Mesenchymal stem cell (in vitro differentiated cells and primary cell): ENCODE measurements around the gene ZNF618.

ENCODE experiments used
- DNase-seq: peaks from one replicate; pipeline ENCODE4 v3.0.0-alpha.2; 2013
- H2AFZ ChIP-seq: one replicate; pipeline ENCODE4 v1.6.1; 2013; ENCODE audit warnings: low read depth, mild to moderate bottlenecking, control low read depth, inconsistent platforms, low read length, moderate library complexity
- H2AK5ac ChIP-seq: 2 replicates; pipeline ENCODE4 v1.6.1; 2013; ENCODE audit warnings: low read length, moderate library complexity, mild to moderate bottlenecking, inconsistent platforms; ENCODE audit not compliant: severe bottlenecking
- H2BK120ac ChIP-seq: one replicate; pipeline ENCODE4 v1.6.1; 2013; ENCODE audit warnings: low read depth, mild to moderate bottlenecking, inconsistent platforms, low read length, moderate library complexity
- H2BK12ac ChIP-seq, 2 experiments: one replicate each; pipeline ENCODE4 v1.6.1; 2013; ENCODE audit warnings: inconsistent platforms in 2 of 2, low read length in 2 of 2, mild to moderate bottlenecking in 2 of 2, moderate library complexity in 2 of 2, control low read depth in 1 of 2
- H2BK15ac ChIP-seq: one replicate; pipeline ENCODE4 v1.6.1; 2013; ENCODE audit warnings: mild to moderate bottlenecking, low read depth, inconsistent platforms; ENCODE audit not compliant: poor library complexity, severe bottlenecking
- H2BK5ac ChIP-seq: 2 replicates; pipeline ENCODE4 v1.6.1; 2013; ENCODE audit warnings: low read depth, mild to moderate bottlenecking, low read length, control low read depth, inconsistent platforms; ENCODE audit not compliant: poor library complexity, severe bottlenecking
- H3K14ac ChIP-seq, 2 experiments: one replicate each; pipeline ENCODE4 v1.6.1; 2013; ENCODE audit warnings: inconsistent platforms in 2 of 2, low read length in 2 of 2, control low read depth in 1 of 2, mild to moderate bottlenecking in 1 of 2, moderate library complexity in 1 of 2
- H3K18ac ChIP-seq, 2 experiments: one replicate each; pipeline ENCODE4 v1.6.1; 2013; ENCODE audit warnings: inconsistent platforms in 2 of 2, low read length in 2 of 2, control low read depth in 1 of 2, low read depth in 1 of 2, mild to moderate bottlenecking in 1 of 2
- H3K23ac ChIP-seq, 2 experiments: one replicate each; pipeline ENCODE4 v1.6.1; 2013; ENCODE audit warnings: inconsistent platforms in 2 of 2, low read length in 2 of 2, mild to moderate bottlenecking in 2 of 2, moderate library complexity in 2 of 2, control low read depth in 1 of 2
- H3K27ac ChIP-seq: 2 replicates; pipeline ENCODE4 v1.5.1; 2013; ENCODE audit warnings: mild to moderate bottlenecking, moderate library complexity, low read length, control low read depth, inconsistent platforms; ENCODE audit not compliant: poor library complexity, severe bottlenecking
- H3K27me3 ChIP-seq, 2 experiments: 2 replicates each; pipeline versions ENCODE4 v1.6.1 to v1.7.0; 2013; ENCODE audit warnings: low read length in 2 of 2, mild to moderate bottlenecking in 2 of 2, moderate library complexity in 2 of 2, control low read depth in 1 of 2, inconsistent platforms in 1 of 2; ENCODE audit not compliant: control insufficient read depth in 1 of 2, insufficient read depth in 1 of 2
- H3K36me3 ChIP-seq, 2 experiments: 2 replicates each; pipeline versions ENCODE4 v1.6.1 to v1.7.0; 2013; ENCODE audit warnings: low read length in 2 of 2, control low read depth in 1 of 2, inconsistent platforms in 1 of 2, low read depth in 1 of 2, mild to moderate bottlenecking in 1 of 2; ENCODE audit not compliant: insufficient read depth in 2 of 2, control insufficient read depth in 1 of 2
- H3K4ac ChIP-seq, 2 experiments: one replicate each; pipeline ENCODE4 v1.6.1; 2013; ENCODE audit warnings: inconsistent platforms in 2 of 2, low read length in 2 of 2, mild to moderate bottlenecking in 2 of 2, moderate library complexity in 2 of 2, control low read depth in 1 of 2, low read depth in 1 of 2
- H3K4me1 ChIP-seq: 2 replicates; pipeline ENCODE4 v1.6.1; 2013; ENCODE audit warnings: low read depth, low read length, control low read depth; ENCODE audit not compliant: control insufficient read depth, insufficient read depth
- H3K4me2 ChIP-seq: 2 replicates; pipeline ENCODE4 v1.6.1; 2013; ENCODE audit warnings: low read length, mild to moderate bottlenecking, inconsistent platforms; ENCODE audit not compliant: poor library complexity, severe bottlenecking
- H3K4me3 ChIP-seq, 2 experiments: 2 replicates each; pipeline versions ENCODE4 v1.5.1 to v1.7.0; 2013; ENCODE audit warnings: low read length in 2 of 2, mild to moderate bottlenecking in 2 of 2, control low read depth in 1 of 2, low read depth in 1 of 2; ENCODE audit not compliant: insufficient read depth in 1 of 2
- H3K79me1 ChIP-seq: replicated peaks from 2 replicates; pipeline ENCODE4 v1.6.1; 2013; ENCODE audit warnings: mild to moderate bottlenecking, control low read depth, low read length, inconsistent platforms; ENCODE audit not compliant: poor library complexity, severe bottlenecking
- H3K9ac ChIP-seq: 2 replicates; pipeline ENCODE4 v1.7.0; 2013; ENCODE audit warnings: mild to moderate bottlenecking, low read length, moderate library complexity
- H3K9me3 ChIP-seq: 2 replicates; pipeline ENCODE4 v1.7.0; 2013; ENCODE audit warnings: mild to moderate bottlenecking, low read length; ENCODE audit not compliant: control insufficient read depth
- H4K8ac ChIP-seq: one replicate; pipeline ENCODE4 v1.6.1; 2013; ENCODE audit warnings: inconsistent platforms, mild to moderate bottlenecking, low read length, moderate library complexity
- H4K91ac ChIP-seq: one replicate; pipeline ENCODE4 v1.6.1; 2013; ENCODE audit warnings: mild to moderate bottlenecking, low read length, inconsistent platforms
- WGBS: methylation state at CpG from one replicate; pipeline ENCODE4 v1.1.7; 2013; ENCODE audit warnings: mixed read lengths; 5-methylcytosine and 5-hydroxymethylcytosine counted together

The ZNF618 gene

DNA sequence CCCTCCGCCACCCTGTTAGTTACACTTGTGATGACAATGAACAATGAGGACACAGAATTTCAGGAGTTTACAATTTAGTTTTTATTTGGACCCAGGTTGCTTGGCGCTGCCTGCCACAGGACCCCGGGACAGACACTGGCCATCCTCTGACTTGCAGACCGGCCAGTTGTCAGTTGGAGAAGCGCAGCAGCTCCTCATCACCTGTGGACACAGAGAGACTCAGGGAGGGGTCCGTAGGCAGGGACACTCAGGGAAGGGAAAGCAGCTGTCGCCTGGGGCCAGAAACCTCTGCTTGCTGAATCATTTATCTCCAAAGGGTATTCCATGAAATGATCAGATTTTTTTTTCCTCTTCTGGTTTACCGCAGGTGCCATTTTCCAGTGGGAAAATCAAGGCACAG lies 184.0 kb downstream of the ZNF618 start:
- H3K9ac ChIP-seq, result no peak overlapping the region
- no peak overlapping the region for H3K23ac ChIP-seq
- H2BK120ac ChIP-seq, result no peak overlapping the region
- WGBS, result 95% methylated on average over 8 of the region's 8 CpGs
- no peak overlapping the region for H2BK12ac ChIP-seq
- peaks cover 4 to 16% of the 10 kb centered on the region in 2 experiments for H3K27me3 ChIP-seq
- no peak overlapping the region for H3K4me2 ChIP-seq
- H2AFZ ChIP-seq, result no peak overlapping the region
- no peak for DNase-seq
- H3K9me3 ChIP-seq, result peaks cover 3% of the 10 kb centered on the region
- H2BK15ac ChIP-seq, result no peak overlapping the region
- no peak overlapping the region for H3K27ac ChIP-seq
- no peak overlapping the region for H3K14ac ChIP-seq
- peaks cover 14 to 15% of the 10 kb centered on the region in 2 experiments for H3K36me3 ChIP-seq
- no peak overlapping the region for H2BK5ac ChIP-seq
- no peak overlapping the region for H3K18ac ChIP-seq
- no peak overlapping the region for H4K8ac ChIP-seq
- no peak overlapping the region for H3K4me3 ChIP-seq
- H3K4me1 ChIP-seq, result peaks cover 6% of the 10 kb centered on the region
- H3K4ac ChIP-seq, result no peak overlapping the region
- no peaks in the 10 kb centered on the region for H3K79me1 ChIP-seq
- H2AK5ac ChIP-seq, result no peak overlapping the region
- no peak overlapping the region for H4K91ac ChIP-seq

GRCh38 chr9:114060711-114061110 lies 184.6 kb downstream of the ZNF618 start:
- Histone ChIP-seq H3K4me2 (no peak overlapping the region), H3K27ac (no peak overlapping the region), H3K23ac (no peak overlapping the region), H3K4ac (no peak overlapping the region), H3K9ac (no peak overlapping the region), H4K8ac (no peak overlapping the region), H3K27me3 (peaks cover 4 to 17% of the 10 kb centered on the region in 2 experiments), H3K36me3 (peaks cover 11 to 14% of the 10 kb centered on the region in 2 experiments), H2BK12ac (no peak overlapping the region), H2BK15ac (no peak overlapping the region), H2AK5ac (no peak overlapping the region), H2BK120ac (no peak overlapping the region), H3K79me1 (no peaks in the 10 kb centered on the region), H3K4me3 (no peak overlapping the region), H2BK5ac (no peak overlapping the region), H3K18ac (no peak overlapping the region), H3K14ac (no peak overlapping the region), H4K91ac (no peak overlapping the region), H3K9me3 (peaks cover 3% of the 10 kb centered on the region), H2AFZ (no peak overlapping the region), H3K4me1 (peaks cover 6% of the 10 kb centered on the region)
- DNase-seq, result no peak
- WGBS, result 80% methylated on average over 9 of the region's 9 CpGs

DNA sequence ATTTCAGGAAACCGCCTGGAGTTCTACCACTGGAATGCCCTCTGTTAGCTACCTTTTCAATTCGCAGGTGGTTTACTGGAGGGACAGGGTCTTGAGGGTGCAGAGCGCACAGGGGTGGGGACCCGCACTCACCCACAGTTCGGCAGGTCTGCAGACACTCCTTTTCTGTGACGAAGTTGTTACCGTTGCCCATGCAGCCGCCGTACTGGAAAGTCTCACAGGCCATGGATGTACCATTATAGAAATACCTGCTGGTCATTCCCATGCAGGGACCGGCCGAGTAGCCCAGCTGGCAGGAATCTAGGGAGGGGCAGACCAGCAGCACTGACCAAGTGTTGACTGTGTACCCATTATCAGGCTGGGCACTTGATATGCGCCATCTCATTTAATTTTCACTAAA lies 185.2 kb downstream of the ZNF618 start:
- 99% methylated on average over 12 of the region's 12 CpGs for WGBS
- no peak for DNase-seq
- H3K79me1 ChIP-seq, result no peaks in the 10 kb centered on the region
- no peak overlapping the region for H3K4ac ChIP-seq
- H2BK5ac ChIP-seq, result no peak overlapping the region
- no peak overlapping the region for H3K18ac ChIP-seq
- H2AK5ac ChIP-seq, result no peak overlapping the region
- no peak overlapping the region for H2BK15ac ChIP-seq
- H3K9me3 ChIP-seq, result peaks cover 3% of the 10 kb centered on the region
- no peak overlapping the region for H4K8ac ChIP-seq
- no peak overlapping the region for H3K23ac ChIP-seq
- H2BK120ac ChIP-seq, result no peak overlapping the region
- H2BK12ac ChIP-seq, result no peak overlapping the region
- peaks cover 9 to 23% of the 10 kb centered on the region in 2 experiments for H3K27me3 ChIP-seq
- no peak overlapping the region for H3K4me2 ChIP-seq
- H2AFZ ChIP-seq, result no peak overlapping the region
- no peak overlapping the region for H3K4me3 ChIP-seq
- no peak overlapping the region for H3K14ac ChIP-seq
- peaks cover 6% of the 10 kb centered on the region for H3K4me1 ChIP-seq
- no peak overlapping the region for H3K9ac ChIP-seq
- no peak overlapping the region for H3K27ac ChIP-seq
- H4K91ac ChIP-seq, result no peak overlapping the region
- H3K36me3 ChIP-seq, result peaks cover 11 to 14% of the 10 kb centered on the region in 2 experiments

DNA sequence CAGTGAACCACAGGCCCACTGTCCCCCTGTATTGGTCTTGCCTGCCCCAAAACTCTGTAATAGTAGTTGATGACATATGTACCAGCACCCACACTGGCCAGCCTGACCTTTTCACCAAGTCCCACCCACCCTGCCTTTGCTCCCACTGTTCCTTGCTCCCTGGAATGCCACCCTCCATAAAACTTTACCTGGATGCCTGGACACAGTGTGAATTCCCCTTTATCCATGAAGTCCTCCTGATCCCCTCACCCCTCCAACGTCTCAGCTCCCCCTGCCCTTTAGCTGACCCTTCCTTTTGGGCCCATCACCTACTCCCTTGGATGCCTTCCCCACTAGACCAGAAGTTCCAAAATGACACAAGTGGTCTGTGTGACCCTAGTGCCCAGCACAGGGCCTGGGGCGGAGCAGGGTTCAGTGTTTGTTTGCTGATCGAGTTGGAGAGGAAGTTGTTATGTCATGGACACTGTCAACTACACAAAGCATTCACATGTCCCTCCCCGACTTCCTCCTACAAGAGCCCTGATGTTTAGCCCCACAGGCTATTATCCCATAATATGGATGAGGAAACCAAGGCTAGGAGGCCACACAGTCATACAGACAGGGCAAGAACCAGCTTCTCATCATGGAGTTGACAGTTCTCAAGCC lies 185.8 kb downstream of the ZNF618 start:
- H3K4me1 ChIP-seq, result peaks cover 6% of the 10 kb centered on the region
- no peak overlapping the region for H4K8ac ChIP-seq
- H3K79me1 ChIP-seq, result no peaks in the 10 kb centered on the region
- 90% methylated on average over 4 of the region's 4 CpGs for WGBS
- H2AFZ ChIP-seq, result no peak overlapping the region
- peaks cover 3% of the 10 kb centered on the region for H3K9me3 ChIP-seq
- H2BK120ac ChIP-seq, result no peak overlapping the region
- no peak overlapping the region for H3K23ac ChIP-seq
- no peak overlapping the region for H3K4me3 ChIP-seq
- H2BK12ac ChIP-seq, result no peak overlapping the region
- H3K36me3 ChIP-seq, result peaks cover 6 to 8% of the 10 kb centered on the region in 2 experiments
- H2BK15ac ChIP-seq, result no peak overlapping the region
- no peak overlapping the region for H4K91ac ChIP-seq
- H3K27me3 ChIP-seq, result peaks cover 9 to 24% of the 10 kb centered on the region in 2 experiments
- no peak overlapping the region for H3K4me2 ChIP-seq
- no peak overlapping the region for H3K14ac ChIP-seq
- no peak overlapping the region for H3K18ac ChIP-seq
- no peak for DNase-seq
- no peak overlapping the region for H2BK5ac ChIP-seq
- H2AK5ac ChIP-seq, result no peak overlapping the region
- H3K27ac ChIP-seq, result no peak overlapping the region
- H3K4ac ChIP-seq, result no peak overlapping the region
- no peak overlapping the region for H3K9ac ChIP-seq
